ENCODE measurements around the gene LINC01488. TPM values are rescaled to one million over a fixed set of nuclear protein-coding genes. Genes with fewer than 3 reads are reported as not detected.
A peak's percentile ranks its signal among the peaks of the same experiment; 100 is the strongest.

The LINC01488 gene
- total and polyA plus RNA-seq, 2 donors (not counting 1 experiment from before 2014, with no cell fraction given): not detected

GRCh38 chr11:69443138-69443967 lies 38.1 kb upstream of the LINC01488 start:
- WGBS (ENCODE audit: insufficient coverage): 3% methylated on average over 43 of the region's 48 CpGs
- CTCF ChIA-PET: no interaction called here
- intact Hi-C loops (cut with micrococcal nuclease): loop anchor here (1.0 kb wide), 1 partner anchor 145 kb away; no protein-coding TSS in a partner anchor
- Histone ChIP-seq H3K27ac (ENCODE audit: low read length in 2 of 2) (peak overlapping the region in 1 of 2 donors; percentile 37), H3K4me3 (ENCODE audit: control extremely low read depth in 1 of 5, extremely low read depth in 1 of 5, insufficient read depth in 1 of 5, low read depth in 2 of 5, low read length in 4 of 5) (peak overlapping the region in 4 of 5 experiments; percentile 34 to 54 (median 50)), H3K4me2 (replicated peaks; ENCODE audit: low read depth, low read length, poor library complexity, severe bottlenecking) (peak overlapping the region; percentile 85), H3K79me2 (ENCODE audit: control insufficient read depth, insufficient read depth, low read length) (no peaks in the 10 kb centered on the region), H3K27me3 (replicated peaks in 1 of 4; ENCODE audit: control extremely low read depth in 1 of 4, control insufficient read depth in 3 of 4, insufficient read depth in 4 of 4, low read length in 3 of 4) (peaks cover 0 to 2% (median 0%) of the 10 kb centered on the region in 4 experiments), H3K36me3 (replicated peaks in 1 of 2; ENCODE audit: control extremely low read depth in 1 of 2, control insufficient read depth in 1 of 2, extremely low read depth in 1 of 2, insufficient read depth in 2 of 2, low read length in 1 of 2) (no peaks in the 10 kb centered on the region), H3K4me1 (ENCODE audit: control insufficient read depth in 2 of 2, insufficient read depth in 2 of 2, low read length in 2 of 2) (peaks cover 14 to 17% of the 10 kb centered on the region in 2 donors), H4K20me1 (ENCODE audit: control insufficient read depth, insufficient read depth, low read length, poor library complexity, severe bottlenecking) (no peaks in the 10 kb centered on the region), H3K9me3 (ENCODE audit: control extremely low read depth in 1 of 3, control insufficient read depth in 2 of 3, insufficient read depth in 1 of 3, low read length in 2 of 3) (no peaks in the 10 kb centered on the region), H3K9ac (ENCODE audit: low read length) (peak overlapping the region; percentile 59), H2AFZ (ENCODE audit: insufficient read depth, low read depth, low read length, poor library complexity, severe bottlenecking) (peak overlapping the region; percentile 83)
- no peak for TF ChIP-seq CTCF (IDR thresholded peaks at IDR 0.05)
- no peak for TF ChIP-seq EZH2 (IDR thresholded peaks at IDR 0.05; ENCODE audit: borderline replicate concordance, insufficient read depth, low read depth, low read length, poor library complexity, severe bottlenecking)
- H3K4me1 Mint-ChIP-seq: peaks cover 16% of the 10 kb centered on the region
- H3K27ac Mint-ChIP-seq: no peak overlapping the region
- H3K9me3 Mint-ChIP-seq (ENCODE audit: insufficient read depth): no peaks in the 10 kb centered on the region
- ATAC-seq (ENCODE audit: low read depth): peak; percentile 97
- DNase-seq: peak; percentile 82
- POLR2A ChIA-PET: no interaction called here
- peaks cover 3% of the 10 kb centered on the region for H3K27me3 Mint-ChIP-seq
- peak overlapping the region; percentile 80 for H3K4me3 Mint-ChIP-seq

GRCh38 chr11:69443968-69444364 lies 37.5 kb upstream of the LINC01488 start:
- 72% methylated on average over 6 of the region's 6 CpGs for WGBS (ENCODE audit: insufficient coverage)
- peak overlapping the region in 1 of 2 donors; percentile 37 for H3K27ac ChIP-seq (ENCODE audit: low read length in 2 of 2)
- no peaks in the 10 kb centered on the region for H3K79me2 ChIP-seq (ENCODE audit: control insufficient read depth, insufficient read depth, low read length)
- no peak for ATAC-seq (ENCODE audit: low read depth)
- peaks cover 14 to 19% of the 10 kb centered on the region in 2 donors for H3K4me1 ChIP-seq (ENCODE audit: control insufficient read depth in 2 of 2, insufficient read depth in 2 of 2, low read length in 2 of 2)
- H3K4me2 ChIP-seq (replicated peaks; ENCODE audit: low read depth, low read length, poor library complexity, severe bottlenecking): peak overlapping the region; percentile 85
- no peaks in the 10 kb centered on the region for H4K20me1 ChIP-seq (ENCODE audit: control insufficient read depth, insufficient read depth, low read length, poor library complexity, severe bottlenecking)
- no peak overlapping the region for H3K27ac Mint-ChIP-seq
- H3K27me3 Mint-ChIP-seq: peaks cover 6% of the 10 kb centered on the region
- H3K4me1 Mint-ChIP-seq: peaks cover 19% of the 10 kb centered on the region
- peak overlapping the region; percentile 83 for H2AFZ ChIP-seq (ENCODE audit: insufficient read depth, low read depth, low read length, poor library complexity, severe bottlenecking)
- ChIA-PET POLR2A (no interaction called here), CTCF (interaction anchor here (0.7 kb wide), 1 partner anchor 95 kb away, joined by 3 read pairs; no protein-coding TSS in a partner anchor)
- intact Hi-C loops (cut with micrococcal nuclease): loop anchor here (1.0 kb wide), 1 partner anchor 146 kb away; no protein-coding TSS in a partner anchor
- no peaks in the 10 kb centered on the region for H3K9me3 ChIP-seq (ENCODE audit: control extremely low read depth in 1 of 3, control insufficient read depth in 2 of 3, insufficient read depth in 1 of 3, low read length in 2 of 3)
- DNase-seq: no peak
- H3K27me3 ChIP-seq (replicated peaks in 1 of 4; ENCODE audit: control extremely low read depth in 1 of 4, control insufficient read depth in 3 of 4, insufficient read depth in 4 of 4, low read length in 3 of 4): peaks cover 0 to 8% (median 0%) of the 10 kb centered on the region in 4 experiments
- no peak for TF ChIP-seq CTCF (IDR thresholded peaks at IDR 0.05)
- TF ChIP-seq EZH2 (IDR thresholded peaks at IDR 0.05; ENCODE audit: borderline replicate concordance, insufficient read depth, low read depth, low read length, poor library complexity, severe bottlenecking): no peak
- H3K4me3 Mint-ChIP-seq: peak overlapping the region; percentile 80
- H3K9ac ChIP-seq (ENCODE audit: low read length): peak overlapping the region; percentile 59
- H3K4me3 ChIP-seq (ENCODE audit: control extremely low read depth in 1 of 5, extremely low read depth in 1 of 5, insufficient read depth in 1 of 5, low read depth in 2 of 5, low read length in 4 of 5): peak overlapping the region in 4 of 5 experiments; percentile 34 to 54 (median 50)
- no peaks in the 10 kb centered on the region for H3K9me3 Mint-ChIP-seq (ENCODE audit: insufficient read depth)
- no peaks in the 10 kb centered on the region for H3K36me3 ChIP-seq (replicated peaks in 1 of 2; ENCODE audit: control extremely low read depth in 1 of 2, control insufficient read depth in 1 of 2, extremely low read depth in 1 of 2, insufficient read depth in 2 of 2, low read length in 1 of 2)

All from B cell (primary cell).